Neural cell (in vitro differentiated cells): ENCODE results near the gene NEK10.

Experiments used
- EZH2 ChIP-seq: fragments of 200-600, 300-800 bp; shearing (Covaris generic), sonication (generic); IDR thresholded peaks from 2 replicates; pipeline ENCODE4 v1.6.1; 2014; ENCODE audit warnings: antibody characterized with exemption, low read length, borderline replicate concordance, mild to moderate bottlenecking; ENCODE audit not compliant: insufficient read depth, poor library complexity, severe bottlenecking
- POLR2AphosphoS5 ChIP-seq: IDR thresholded peaks from 2 replicates; pipeline ENCODE4 v1.6.1; 2012
- RAD21 ChIP-seq: fragments of 450-650 bp; conservative IDR thresholded peaks from 2 replicates; pipeline ENCODE4 v1.6.1; 2014; ENCODE audit warnings: antibody characterized with exemption, mild to moderate bottlenecking, moderate library complexity
- SMC3 ChIP-seq: fragments of 450-650 bp; conservative IDR thresholded peaks from 2 replicates; pipeline ENCODE4 v1.6.1; 2014; ENCODE audit warnings: antibody characterized with exemption, mild to moderate bottlenecking, moderate library complexity; ENCODE audit not compliant: poor library complexity
- TF ChIP-seq, protein P1 (sequence below): fragments of 450-650 bp; IDR thresholded peaks from 2 replicates; pipeline ENCODE4 v1.5.1; 2014; ENCODE audit warnings: antibody characterized with exemption, mild to moderate bottlenecking, moderate library complexity; ENCODE audit not compliant: poor library complexity, severe bottlenecking
- TF ChIP-seq, protein P2 (sequence below): IDR thresholded peaks from 2 replicates; pipeline ENCODE4 v1.6.1; 2012; ENCODE audit warnings: borderline replicate concordance

DNA sequence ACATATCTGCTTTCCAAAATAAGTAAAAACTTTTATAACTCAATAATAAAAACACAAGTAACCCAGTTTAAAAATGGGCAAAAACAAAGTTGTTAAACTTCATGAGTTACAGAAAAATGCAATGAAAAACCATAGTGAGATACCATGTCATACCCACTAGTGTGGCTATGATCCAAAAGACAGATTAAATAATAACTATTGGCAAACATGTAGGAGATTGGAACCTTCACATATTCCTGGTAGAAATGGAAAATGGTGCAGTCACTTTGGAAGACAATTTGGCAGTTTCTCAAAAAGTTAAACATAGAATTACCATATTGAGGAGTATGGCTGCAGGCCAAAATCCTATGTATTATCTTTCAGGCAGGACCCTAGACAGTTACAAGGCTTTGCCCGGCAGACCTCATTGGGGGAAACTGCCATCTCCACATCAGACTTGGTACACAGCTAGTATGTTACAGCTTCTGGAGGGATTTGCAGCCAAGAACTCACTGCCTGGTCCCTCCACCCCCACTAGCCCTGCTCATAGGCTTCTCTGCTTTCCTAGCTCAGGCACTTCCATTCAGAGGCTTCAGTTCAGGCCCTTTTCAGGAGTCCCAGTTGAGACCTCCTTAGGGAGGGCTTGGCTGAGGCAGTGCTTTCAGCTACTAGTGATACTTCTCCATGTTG, 147.8 kb downstream of the NEK10 start:
- TF ChIP-seq, protein P1, sequence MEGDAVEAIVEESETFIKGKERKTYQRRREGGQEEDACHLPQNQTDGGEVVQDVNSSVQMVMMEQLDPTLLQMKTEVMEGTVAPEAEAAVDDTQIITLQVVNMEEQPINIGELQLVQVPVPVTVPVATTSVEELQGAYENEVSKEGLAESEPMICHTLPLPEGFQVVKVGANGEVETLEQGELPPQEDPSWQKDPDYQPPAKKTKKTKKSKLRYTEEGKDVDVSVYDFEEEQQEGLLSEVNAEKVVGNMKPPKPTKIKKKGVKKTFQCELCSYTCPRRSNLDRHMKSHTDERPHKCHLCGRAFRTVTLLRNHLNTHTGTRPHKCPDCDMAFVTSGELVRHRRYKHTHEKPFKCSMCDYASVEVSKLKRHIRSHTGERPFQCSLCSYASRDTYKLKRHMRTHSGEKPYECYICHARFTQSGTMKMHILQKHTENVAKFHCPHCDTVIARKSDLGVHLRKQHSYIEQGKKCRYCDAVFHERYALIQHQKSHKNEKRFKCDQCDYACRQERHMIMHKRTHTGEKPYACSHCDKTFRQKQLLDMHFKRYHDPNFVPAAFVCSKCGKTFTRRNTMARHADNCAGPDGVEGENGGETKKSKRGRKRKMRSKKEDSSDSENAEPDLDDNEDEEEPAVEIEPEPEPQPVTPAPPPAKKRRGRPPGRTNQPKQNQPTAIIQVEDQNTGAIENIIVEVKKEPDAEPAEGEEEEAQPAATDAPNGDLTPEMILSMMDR = no peak
- TF ChIP-seq RAD21 (no peak), SMC3 (no peak), EZH2 (no peak), POLR2AphosphoS5 (no peak)
- TF ChIP-seq, protein P2, sequence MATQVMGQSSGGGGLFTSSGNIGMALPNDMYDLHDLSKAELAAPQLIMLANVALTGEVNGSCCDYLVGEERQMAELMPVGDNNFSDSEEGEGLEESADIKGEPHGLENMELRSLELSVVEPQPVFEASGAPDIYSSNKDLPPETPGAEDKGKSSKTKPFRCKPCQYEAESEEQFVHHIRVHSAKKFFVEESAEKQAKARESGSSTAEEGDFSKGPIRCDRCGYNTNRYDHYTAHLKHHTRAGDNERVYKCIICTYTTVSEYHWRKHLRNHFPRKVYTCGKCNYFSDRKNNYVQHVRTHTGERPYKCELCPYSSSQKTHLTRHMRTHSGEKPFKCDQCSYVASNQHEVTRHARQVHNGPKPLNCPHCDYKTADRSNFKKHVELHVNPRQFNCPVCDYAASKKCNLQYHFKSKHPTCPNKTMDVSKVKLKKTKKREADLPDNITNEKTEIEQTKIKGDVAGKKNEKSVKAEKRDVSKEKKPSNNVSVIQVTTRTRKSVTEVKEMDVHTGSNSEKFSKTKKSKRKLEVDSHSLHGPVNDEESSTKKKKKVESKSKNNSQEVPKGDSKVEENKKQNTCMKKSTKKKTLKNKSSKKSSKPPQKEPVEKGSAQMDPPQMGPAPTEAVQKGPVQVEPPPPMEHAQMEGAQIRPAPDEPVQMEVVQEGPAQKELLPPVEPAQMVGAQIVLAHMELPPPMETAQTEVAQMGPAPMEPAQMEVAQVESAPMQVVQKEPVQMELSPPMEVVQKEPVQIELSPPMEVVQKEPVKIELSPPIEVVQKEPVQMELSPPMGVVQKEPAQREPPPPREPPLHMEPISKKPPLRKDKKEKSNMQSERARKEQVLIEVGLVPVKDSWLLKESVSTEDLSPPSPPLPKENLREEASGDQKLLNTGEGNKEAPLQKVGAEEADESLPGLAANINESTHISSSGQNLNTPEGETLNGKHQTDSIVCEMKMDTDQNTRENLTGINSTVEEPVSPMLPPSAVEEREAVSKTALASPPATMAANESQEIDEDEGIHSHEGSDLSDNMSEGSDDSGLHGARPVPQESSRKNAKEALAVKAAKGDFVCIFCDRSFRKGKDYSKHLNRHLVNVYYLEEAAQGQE = no peak
